ENCODE results near the gene BIN1. TPM values are rescaled to one million over a fixed set of nuclear protein-coding genes. Genes with fewer than 3 reads are reported as not detected.

Gene BIN1, protein sequence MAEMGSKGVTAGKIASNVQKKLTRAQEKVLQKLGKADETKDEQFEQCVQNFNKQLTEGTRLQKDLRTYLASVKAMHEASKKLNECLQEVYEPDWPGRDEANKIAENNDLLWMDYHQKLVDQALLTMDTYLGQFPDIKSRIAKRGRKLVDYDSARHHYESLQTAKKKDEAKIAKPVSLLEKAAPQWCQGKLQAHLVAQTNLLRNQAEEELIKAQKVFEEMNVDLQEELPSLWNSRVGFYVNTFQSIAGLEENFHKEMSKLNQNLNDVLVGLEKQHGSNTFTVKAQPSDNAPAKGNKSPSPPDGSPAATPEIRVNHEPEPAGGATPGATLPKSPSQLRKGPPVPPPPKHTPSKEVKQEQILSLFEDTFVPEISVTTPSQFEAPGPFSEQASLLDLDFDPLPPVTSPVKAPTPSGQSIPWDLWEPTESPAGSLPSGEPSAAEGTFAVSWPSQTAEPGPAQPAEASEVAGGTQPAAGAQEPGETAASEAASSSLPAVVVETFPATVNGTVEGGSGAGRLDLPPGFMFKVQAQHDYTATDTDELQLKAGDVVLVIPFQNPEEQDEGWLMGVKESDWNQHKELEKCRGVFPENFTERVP
- 63.5 and 76.5 TPM in 2 replicates for total RNA-seq

DNA sequence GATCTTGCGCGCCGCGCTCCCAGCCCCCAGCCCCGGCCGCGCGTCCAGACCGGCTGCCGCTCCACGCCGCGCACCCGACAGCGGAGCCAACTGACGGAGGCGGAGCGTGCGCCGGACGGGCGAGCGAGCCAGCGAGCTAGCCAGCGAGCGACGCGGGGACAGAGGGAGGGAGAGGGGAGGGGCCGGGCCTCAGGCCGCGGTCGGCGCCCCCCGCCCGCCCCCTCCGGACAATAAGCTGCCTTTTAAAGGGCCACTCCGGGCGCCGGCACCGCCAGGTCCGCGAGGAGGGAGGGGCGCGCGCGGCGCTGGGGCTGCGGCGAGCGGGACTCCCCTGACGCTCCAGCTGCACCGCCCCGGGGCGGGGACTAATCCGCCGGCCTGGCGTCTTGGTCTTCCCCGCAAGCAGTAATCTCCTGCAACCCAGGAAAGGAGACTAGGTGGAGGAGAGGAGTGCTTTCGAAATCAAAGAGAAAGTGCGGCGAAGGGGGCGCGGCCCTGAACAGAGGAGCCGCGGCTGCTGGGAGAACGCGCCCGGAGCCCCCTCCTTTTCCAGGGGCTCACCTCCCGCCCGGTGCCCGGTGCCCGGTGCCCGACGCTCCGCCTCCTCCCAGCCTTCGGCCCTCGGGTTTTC, at the start of gene BIN1:
BIN1 (minus strand) TSS at position 164 of the 631 bp plus-strand sequence. CDS start 211 bp downstream, outside the sequence.

Other genes starting within 250 kb of the BIN1 start
- not detected in 2 replicates for gene TEX51, start 208.3 kb downstream of the BIN1 start, total RNA-seq
- gene CYP27C1, start 113.1 kb upstream of the BIN1 start, total RNA-seq: 0.26 and 0.48 TPM in 2 replicates
- 22.2 and 25.6 TPM in 2 replicates for gene ERCC3, start 187.0 kb upstream of the BIN1 start, total RNA-seq